ENCODE measurements around the gene ALK. TPM values are rescaled to one million over a fixed set of nuclear protein-coding genes. Genes with fewer than 3 reads are reported as not detected.

The ALK gene
- total and polyA plus RNA-seq, 3 experiments from 2014 or later = not detected

Other genes starting within 250 kb of the ALK start
- 10 to 100 TPM; 35.7 to 38.3 TPM for gene YPEL5, start 225.4 kb upstream of the ALK start, total RNA-seq
- gene YPEL5, start 225.4 kb upstream of the ALK start, polyA plus RNA-seq = 119 TPM